Superior temporal gyrus (tissue), 1 donor: Measurements from ENCODE around the gene PPARA.

Experiments
- DNase-seq: peaks from one replicate; pipeline ENCODE4 v3.0.0-alpha.2; 2016; ENCODE audit errors: extremely low spot score

PPARA gene

GRCh38 chr22:46113910-46114517 is 36.3 kb upstream of the PPARA start:
- no peak for DNase-seq

- no peak for DNase-seq
Measured at GRCh38 chr22:46114518-46115387, 35.6 kb upstream of the PPARA start.

- DNase-seq, result no peak
Measured at GRCh38 chr22:46115388-46115678, 35.0 kb upstream of the PPARA start.

GRCh38 chr22:46115755-46116490 is 34.4 kb upstream of the PPARA start:
- no peak for DNase-seq

GRCh38 chr22:46116491-46116958 is 33.8 kb upstream of the PPARA start:
- peak; percentile 90 for DNase-seq

- DNase-seq, result no peak
Measured at GRCh38 chr22:46117206-46118199, 32.8 kb upstream of the PPARA start.

GRCh38 chr22:46119093-46119728 is 31.1 kb upstream of the PPARA start:
- no peak for DNase-seq

- DNase-seq, result no peak
Measured at GRCh38 chr22:46119729-46120419, 30.5 kb upstream of the PPARA start.

GRCh38 chr22:46120420-46120737 is 29.9 kb upstream of the PPARA start:
- no peak for DNase-seq

GRCh38 chr22:46121079-46121478 is 29.2 kb upstream of the PPARA start:
- no peak for DNase-seq

- DNase-seq, result no peak
Measured at GRCh38 chr22:46121523-46122287, 28.6 kb upstream of the PPARA start.

- peak; percentile 75 for DNase-seq
Measured at GRCh38 chr22:46122511-46122971, 27.8 kb upstream of the PPARA start.

- DNase-seq, result no peak
Measured at GRCh38 chr22:46122980-46123693, 27.2 kb upstream of the PPARA start.

- DNase-seq, result no peak
Measured at GRCh38 chr22:46123694-46124382, 26.5 kb upstream of the PPARA start.

GRCh38 chr22:46124383-46125144 is 25.8 kb upstream of the PPARA start:
- no peak for DNase-seq

GRCh38 chr22:46125311-46125710 is 25.0 kb upstream of the PPARA start:
- DNase-seq, result no peak
